DND-41 (cell line): Measurements from ENCODE around the gene TYW1B.
"Not testable (repeated sequence)": the region's sequence is repeated elsewhere in the genome, so short reads cannot be mapped to it uniquely, and the experiment has no call there.

ENCODE experiments used
- EZH2 ChIP-seq: IDR thresholded peaks from 3 replicates; pipeline ENCODE4 v1.6.1; 2012; ENCODE audit warnings: borderline replicate concordance, low read depth, mild to moderate bottlenecking, moderate library complexity, low read length, inconsistent platforms; ENCODE audit not compliant: severe bottlenecking
- TF ChIP-seq, protein P1 (sequence below): IDR thresholded peaks from 2 replicates; pipeline ENCODE4 v1.5.1; 2012; ENCODE audit warnings: borderline replicate concordance, low read length, moderate library complexity, mild to moderate bottlenecking; ENCODE audit not compliant: poor library complexity, severe bottlenecking; ENCODE audit errors: extremely low read depth

DNA sequence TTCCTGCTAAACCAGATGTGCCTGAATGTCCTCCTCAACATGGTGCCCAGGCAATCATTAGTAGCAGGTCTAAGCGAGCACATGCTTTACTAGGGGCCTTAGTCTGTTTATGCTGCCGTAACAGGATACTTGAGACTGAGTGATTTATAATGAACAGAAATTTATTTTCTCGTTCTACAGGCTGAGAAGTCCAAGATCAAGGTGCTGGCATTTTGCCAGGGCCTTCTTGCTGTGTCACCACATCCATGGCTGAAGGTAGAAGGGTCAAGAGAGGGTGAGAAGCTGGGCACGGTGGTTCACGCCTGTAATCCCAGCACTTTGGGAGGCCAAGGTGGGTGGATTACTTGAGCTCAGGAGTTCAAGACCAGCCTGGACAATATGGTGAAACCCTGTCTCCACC lies 273.6 kb downstream of the TYW1B start:
- TF ChIP-seq, protein P1, sequence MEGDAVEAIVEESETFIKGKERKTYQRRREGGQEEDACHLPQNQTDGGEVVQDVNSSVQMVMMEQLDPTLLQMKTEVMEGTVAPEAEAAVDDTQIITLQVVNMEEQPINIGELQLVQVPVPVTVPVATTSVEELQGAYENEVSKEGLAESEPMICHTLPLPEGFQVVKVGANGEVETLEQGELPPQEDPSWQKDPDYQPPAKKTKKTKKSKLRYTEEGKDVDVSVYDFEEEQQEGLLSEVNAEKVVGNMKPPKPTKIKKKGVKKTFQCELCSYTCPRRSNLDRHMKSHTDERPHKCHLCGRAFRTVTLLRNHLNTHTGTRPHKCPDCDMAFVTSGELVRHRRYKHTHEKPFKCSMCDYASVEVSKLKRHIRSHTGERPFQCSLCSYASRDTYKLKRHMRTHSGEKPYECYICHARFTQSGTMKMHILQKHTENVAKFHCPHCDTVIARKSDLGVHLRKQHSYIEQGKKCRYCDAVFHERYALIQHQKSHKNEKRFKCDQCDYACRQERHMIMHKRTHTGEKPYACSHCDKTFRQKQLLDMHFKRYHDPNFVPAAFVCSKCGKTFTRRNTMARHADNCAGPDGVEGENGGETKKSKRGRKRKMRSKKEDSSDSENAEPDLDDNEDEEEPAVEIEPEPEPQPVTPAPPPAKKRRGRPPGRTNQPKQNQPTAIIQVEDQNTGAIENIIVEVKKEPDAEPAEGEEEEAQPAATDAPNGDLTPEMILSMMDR: not testable (repeated sequence)
- TF ChIP-seq EZH2: not testable (repeated sequence)
